Measurements from ENCODE around the gene DNAH8. TPM values are rescaled to one million over a fixed set of nuclear protein-coding genes. Genes with fewer than 3 reads are reported as not detected.

Gene DNAH8, protein sequence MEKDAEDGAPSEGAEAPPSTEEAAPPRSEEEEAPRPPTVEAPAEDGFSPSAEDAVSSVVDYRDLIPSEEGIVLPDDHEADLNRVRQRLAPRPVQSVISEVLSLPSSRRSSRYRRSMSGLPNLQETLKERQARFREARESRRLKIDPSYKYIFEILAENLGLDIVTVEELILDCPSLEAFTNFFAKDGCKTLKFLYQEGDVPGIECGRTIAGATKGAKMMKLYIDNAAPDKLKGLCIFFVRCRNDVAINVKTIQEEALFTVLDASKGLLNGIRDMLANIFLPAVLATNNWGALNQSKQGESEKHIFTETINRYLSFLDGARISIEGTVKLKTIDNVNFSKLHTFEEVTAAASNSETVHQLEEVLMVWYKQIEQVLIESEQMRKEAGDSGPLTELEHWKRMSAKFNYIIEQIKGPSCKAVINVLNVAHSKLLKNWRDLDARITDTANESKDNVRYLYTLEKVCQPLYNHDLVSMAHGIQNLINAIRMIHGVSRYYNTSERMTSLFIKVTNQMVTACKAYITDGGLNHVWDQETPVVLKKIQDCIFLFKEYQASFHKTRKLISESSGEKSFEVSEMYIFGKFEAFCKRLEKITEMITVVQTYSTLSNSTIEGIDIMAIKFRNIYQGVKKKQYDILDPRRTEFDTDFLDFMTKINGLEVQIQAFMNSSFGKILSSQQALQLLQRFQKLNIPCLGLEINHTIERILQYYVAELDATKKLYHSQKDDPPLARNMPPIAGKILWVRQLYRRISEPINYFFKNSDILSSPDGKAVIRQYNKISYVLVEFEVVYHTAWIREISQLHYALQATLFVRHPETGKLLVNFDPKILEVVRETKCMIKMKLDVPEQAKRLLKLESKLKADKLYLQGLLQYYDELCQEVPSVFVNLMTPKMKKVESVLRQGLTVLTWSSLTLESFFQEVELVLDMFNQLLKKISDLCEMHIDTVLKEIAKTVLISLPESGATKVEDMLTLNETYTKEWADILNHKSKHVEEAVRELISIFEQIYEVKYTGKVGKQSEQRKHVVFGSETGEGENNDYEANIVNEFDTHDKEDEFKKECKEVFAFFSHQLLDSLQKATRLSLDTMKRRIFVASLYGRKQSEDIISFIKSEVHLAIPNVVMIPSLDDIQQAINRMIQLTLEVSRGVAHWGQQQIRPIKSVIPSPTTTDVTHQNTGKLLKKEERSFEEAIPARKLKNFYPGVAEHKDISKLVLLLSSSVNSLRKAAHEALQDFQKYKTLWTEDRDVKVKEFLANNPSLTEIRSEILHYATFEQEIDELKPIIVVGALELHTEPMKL (N-terminal part only)
- 1 to 10 TPM in 8 of 10 donors, under 1 TPM in 2; 0.45 to 4.9 (median 1.8) TPM for polyA plus RNA-seq (ENCODE audit: insufficient read length in 10 of 10)
- long read RNA-seq, donor 1, result 0 reads
- long read RNA-seq, donor 2, result 0 reads
- long read RNA-seq, donor 3, result 0 reads
- long read RNA-seq, donor 4, result 0 reads
- long read RNA-seq, donor 5, result 0 reads
- long read RNA-seq, donor 6, result 0 reads
- long read RNA-seq, donor 7, result 0 reads
- long read RNA-seq, donor 8, result 0 reads
- long read RNA-seq, donor 9, result 0 reads

DNA sequence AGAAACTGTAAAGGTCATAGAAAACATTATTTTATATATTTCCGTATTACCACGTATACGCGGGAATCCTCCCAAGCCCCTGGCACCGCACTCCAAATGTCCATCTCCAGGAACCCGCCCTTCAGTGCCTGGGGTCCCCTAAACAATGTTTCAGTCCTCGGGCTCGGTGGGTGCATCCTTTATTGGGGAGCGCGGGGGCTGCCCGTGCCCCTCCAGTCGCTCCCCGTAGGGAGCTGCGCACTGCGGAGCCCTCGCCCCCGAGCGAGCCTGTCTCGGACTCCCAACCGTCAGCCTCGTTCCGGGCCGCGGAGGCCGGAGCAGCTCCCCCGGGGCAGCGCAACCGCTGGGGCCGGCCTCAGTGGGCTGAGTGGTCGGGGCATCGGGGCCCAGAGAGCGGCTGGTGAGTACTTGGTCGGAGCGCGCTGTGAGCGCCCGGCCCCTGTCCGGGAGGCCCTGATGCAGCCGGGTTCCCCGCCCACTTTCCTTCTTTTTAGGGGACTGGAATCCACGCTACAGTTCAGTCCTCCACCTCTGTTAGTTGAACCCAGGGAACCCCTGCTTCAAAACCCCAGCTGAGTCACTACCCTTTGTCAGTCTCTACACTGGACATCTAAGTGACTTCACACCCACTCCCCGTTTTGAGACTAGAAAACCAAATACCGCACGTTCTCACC lies at the start of gene DNAH8:
Gene DNAH8 (plus strand): TSS at position 296 of the 674 bp plus-strand sequence. CDS start 7,499 bp downstream, outside the sequence.
- DNase-seq, result peak in 1 of 3 donors; percentile 29

GRCh38 chr6:38671885-38672467 lies 43.1 kb upstream of the DNAH8 start:
- peak; percentile 21 to 27 (median 27) for DNase-seq

- no peak for DNase-seq
Observed at GRCh38 chr6:38673397-38674165, 41.5 kb upstream of the DNAH8 start.

GRCh38 chr6:38676236-38676973 lies 38.7 kb upstream of the DNAH8 start:
- no peak for DNase-seq

- DNase-seq, result no peak
Observed at GRCh38 chr6:38676974-38677544, 38.1 kb upstream of the DNAH8 start.

- DNase-seq, result no peak
Observed at GRCh38 chr6:38678178-38678760, 36.8 kb upstream of the DNAH8 start.

GRCh38 chr6:38679668-38680067 lies 35.4 kb upstream of the DNAH8 start:
- DNase-seq, result no peak

DNA sequence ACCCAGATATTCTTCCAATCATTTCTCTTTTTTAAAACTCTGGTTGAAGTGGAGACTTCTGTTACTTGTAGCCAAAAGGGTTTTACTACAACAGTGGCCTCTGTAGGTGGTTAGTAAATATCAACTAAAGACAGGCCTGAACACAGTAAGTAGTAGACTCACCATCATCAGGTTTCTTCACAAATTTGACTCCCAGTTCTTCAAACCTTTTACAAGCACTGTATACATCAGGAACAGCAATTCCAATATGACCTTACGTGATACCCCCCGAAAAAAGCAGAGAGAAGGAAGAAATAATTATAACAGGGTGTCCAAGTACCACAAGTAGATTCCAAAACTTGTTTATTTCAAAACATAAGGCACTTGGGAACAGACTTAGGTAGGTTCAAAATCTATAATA lies 33.3 kb upstream of the DNAH8 start:
- no peak for DNase-seq

DNA sequence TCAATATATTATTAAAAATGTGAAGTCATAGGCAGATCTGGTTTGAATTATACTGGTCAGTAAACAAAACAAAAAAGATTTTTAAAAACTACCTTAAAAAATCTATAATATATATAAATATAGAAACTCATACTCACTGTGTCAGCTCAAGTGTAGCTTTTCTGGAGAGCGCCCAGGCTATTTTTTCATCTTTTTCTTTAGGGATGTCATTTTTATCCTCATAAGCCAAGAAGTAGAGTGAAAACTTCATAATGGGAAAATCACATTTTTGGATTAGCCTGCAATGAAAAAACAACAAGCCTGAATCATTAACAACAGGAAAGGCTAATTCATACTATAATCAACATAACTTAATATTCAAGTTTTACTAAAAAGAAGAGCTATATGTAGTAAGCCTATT lies 30.9 kb upstream of the DNAH8 start:
- DNase-seq, result peak in 2 of 3 donors; percentile 27 to 38

DNA sequence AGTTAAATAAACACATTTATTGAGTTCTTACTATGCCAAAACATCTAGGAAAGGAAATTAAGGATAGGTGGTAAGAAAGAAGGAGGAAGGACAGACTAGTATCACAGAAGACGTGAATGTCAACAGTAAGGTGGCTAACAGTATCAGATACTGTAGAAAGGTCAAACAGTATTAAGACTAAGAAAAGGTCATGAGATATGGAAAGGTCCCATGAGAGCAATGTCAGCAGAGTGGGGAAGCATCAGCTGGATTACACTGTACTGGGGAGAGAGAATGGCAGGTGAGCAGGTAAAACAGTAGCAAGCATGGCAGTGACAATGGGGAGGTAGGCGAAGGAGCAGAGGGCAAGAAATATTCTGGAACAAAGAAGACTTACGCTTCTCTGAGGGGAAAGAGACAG lies 30.2 kb upstream of the DNAH8 start:
- no peak for DNase-seq

- DNase-seq, result no peak
Observed at GRCh38 chr6:38686270-38687042, 28.7 kb upstream of the DNAH8 start.

GRCh38 chr6:38687043-38687353 lies 28.1 kb upstream of the DNAH8 start:
- DNase-seq, result no peak

DNA sequence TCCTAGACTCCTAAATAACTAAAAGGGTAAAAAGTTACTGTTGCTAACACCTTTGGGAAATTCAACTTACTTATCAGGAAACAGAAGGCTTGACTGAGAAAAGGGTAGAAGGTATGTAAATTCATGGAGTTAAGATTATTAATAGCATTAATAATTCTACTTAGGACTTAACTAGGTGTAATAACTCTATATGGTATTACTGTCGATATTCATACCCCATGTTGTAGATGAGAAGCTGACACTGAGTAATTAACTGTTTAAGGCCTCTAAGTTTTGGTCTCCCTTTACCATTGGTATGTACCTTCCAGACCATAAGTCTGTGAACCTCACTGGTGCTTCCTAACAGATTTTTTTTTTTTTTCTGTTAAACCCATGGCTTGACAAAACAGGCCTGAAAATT lies 27.6 kb upstream of the DNAH8 start:
- no peak for DNase-seq

GRCh38 chr6:38688579-38689087 lies 26.5 kb upstream of the DNAH8 start:
- DNase-seq, result no peak

DNA sequence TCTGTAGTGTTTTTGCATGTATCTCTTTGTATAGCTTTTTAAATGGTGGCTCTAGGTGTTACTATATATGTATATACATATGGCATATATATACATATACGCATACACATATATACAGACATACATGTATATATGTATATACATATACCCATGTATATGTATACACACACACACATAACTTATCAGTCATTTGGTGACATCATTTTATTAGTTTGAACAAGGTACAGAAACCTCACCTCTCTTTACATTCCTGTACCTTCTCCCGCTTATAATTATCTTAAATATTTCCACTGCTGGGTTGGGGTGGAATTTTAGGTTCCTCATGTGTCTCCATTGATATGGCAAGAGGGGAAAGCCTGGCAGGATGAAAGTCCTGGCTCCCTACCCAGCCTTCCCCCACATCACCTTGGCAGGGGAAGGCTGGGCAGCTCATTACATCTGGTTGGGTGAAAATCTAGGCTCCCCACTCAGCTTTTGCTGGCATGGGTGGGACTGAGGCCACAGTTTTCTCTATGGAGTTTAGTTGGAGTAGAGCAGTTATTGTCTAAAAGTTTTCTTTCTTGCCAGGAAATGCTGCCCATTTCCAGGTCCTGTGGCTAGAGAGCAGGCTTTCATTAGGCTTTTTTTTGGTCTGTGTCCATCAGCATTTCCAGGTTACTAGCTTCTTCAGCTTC lies 19.7 kb upstream of the DNAH8 start:
- DNase-seq, result no peak

- DNase-seq, result no peak
Observed at GRCh38 chr6:38695933-38696332, 19.2 kb upstream of the DNAH8 start.

- DNase-seq, result no peak
Observed at GRCh38 chr6:38696345-38696744, 18.8 kb upstream of the DNAH8 start.
